H1 (cell line): ENCODE data around the gene ATP11A. TPM values are rescaled to one million over a fixed set of nuclear protein-coding genes. Genes with fewer than 3 reads are reported as not detected.

ENCODE experiments used
- CTCF ChIA-PET: fragments of 300-600 bp; sonication (Branson Sonifier 250); formaldehyde crosslinking; loops from one replicate; lab custom pipeline; 2021; ENCODE audit not compliant: partially characterized antibody; lab: Charles Lee
- POLR2A ChIA-PET: fragments of 300-600 bp; sonication (Branson Sonifier 250); formaldehyde crosslinking; loops from one replicate; lab custom pipeline; 2021; ENCODE audit warnings: inconsistent platforms; ENCODE audit not compliant: partially characterized antibody; lab: Charles Lee
- DNase-seq, 2 experiments: peaks; one replicate each; pipeline versions ENCODE4 v3.0.0 to v3.0.0-alpha.2; 2010 to 2022; ENCODE audit warnings: low spot score in 2 of 2, low read depth in 1 of 2, mixed read lengths in 1 of 2
- FAIRE-seq: peaks from 2 replicates; lab custom pipeline; 2011; peaks lifted over from hg19 to GRCh38; lab: Jason Lieb, UNC
- H2AFZ ChIP-seq: 2 replicates; pipeline ENCODE4 v1.8.1; 2012; ENCODE audit warnings: low read length, inconsistent platforms
- H2AK5ac ChIP-seq: 2 replicates; pipeline ENCODE4 v1.6.1; 2013; ENCODE audit warnings: low read depth, low read length
- H2BK120ac ChIP-seq: replicated peaks from 2 replicates; pipeline ENCODE3; 2013; ENCODE audit warnings: low read depth, low read length, inconsistent platforms
- H2BK12ac ChIP-seq: 2 replicates; pipeline ENCODE4 v1.6.1; 2013; ENCODE audit warnings: low read depth, low read length
- H2BK15ac ChIP-seq: 2 replicates; pipeline ENCODE4 v1.6.1; 2013; ENCODE audit warnings: low read length
- H2BK20ac ChIP-seq: 2 replicates; pipeline ENCODE4 v1.6.1; 2013; ENCODE audit warnings: low read length
- H2BK5ac ChIP-seq: 2 replicates; pipeline ENCODE4 v1.6.1; 2013; ENCODE audit warnings: low read depth, low read length
- H3K14ac ChIP-seq: 2 replicates; pipeline ENCODE4 v1.6.1; 2013; ENCODE audit warnings: inconsistent platforms; ENCODE audit not compliant: insufficient read length
- H3K18ac ChIP-seq: 2 replicates; pipeline ENCODE4 v1.6.1; 2013; ENCODE audit warnings: low read length; ENCODE audit errors: extremely low read depth
- H3K23ac ChIP-seq: 2 replicates; pipeline ENCODE4 v1.6.1; 2013; ENCODE audit warnings: inconsistent platforms; ENCODE audit not compliant: insufficient read length
- H3K23me2 ChIP-seq: 2 replicates; pipeline ENCODE4 v1.6.1; 2013; ENCODE audit warnings: low read depth, low read length
- H3K27ac ChIP-seq: 2 replicates; pipeline ENCODE4 v1.6.1; 2011; ENCODE audit warnings: low read depth, low read length, inconsistent platforms
- H3K27me3 ChIP-seq, 4 experiments: replicated peaks in 1 of 4; 1 replicate in 1 of 4; 2 replicates in 3 of 4; pipeline versions ENCODE4 v1.6.1 to v1.8.1; 2011 to 2013; ENCODE audit warnings: low read length in 3 of 4, mild to moderate bottlenecking in 3 of 4, inconsistent platforms in 2 of 4, mixed read lengths in 2 of 4, moderate library complexity in 1 of 4; ENCODE audit not compliant: control insufficient read depth in 3 of 4, insufficient read depth in 3 of 4; ENCODE audit errors: extremely low read depth in 1 of 4
- H3K36me3 ChIP-seq, 4 experiments: 2 replicates each; pipeline versions ENCODE4 v1.6.1 to v1.8.1; 2011 to 2013; ENCODE audit warnings: mild to moderate bottlenecking in 4 of 4, low read length in 3 of 4, moderate library complexity in 2 of 4, control low read depth in 1 of 4, inconsistent platforms in 1 of 4; ENCODE audit not compliant: insufficient read depth in 4 of 4, control insufficient read depth in 2 of 4
- H3K4ac ChIP-seq: replicated peaks from 2 replicates; pipeline ENCODE3; 2013; ENCODE audit warnings: low read length, low read depth, mixed read lengths, inconsistent platforms; ENCODE audit not compliant: insufficient read length
- H3K4me1 ChIP-seq, 4 experiments: replicated peaks in 1 of 4; 1 replicate in 1 of 4; 2 replicates in 3 of 4; pipeline versions ENCODE4 v1.6.1 to v1.8.1; 2011 to 2013; ENCODE audit warnings: low read length in 3 of 4, inconsistent platforms in 2 of 4, mixed read lengths in 1 of 4; ENCODE audit not compliant: insufficient read depth in 4 of 4, control insufficient read depth in 3 of 4
- H3K4me2 ChIP-seq, 2 experiments: 2 replicates each; pipeline versions ENCODE4 v1.6.1 to v1.8.1; 2011 to 2013; ENCODE audit warnings: low read depth in 2 of 2, low read length in 2 of 2, control low read depth in 1 of 2, inconsistent platforms in 1 of 2, mild to moderate bottlenecking in 1 of 2; ENCODE audit not compliant: insufficient read depth in 1 of 2
- H3K4me3 ChIP-seq, 4 experiments: fragments of 200-600, 300-600 bp in 1 of 4; sonication (generic), shearing (Covaris generic), sonication (Bioruptor Twin) in 1 of 4; 2 replicates each; pipeline versions ENCODE4 v1.5.1 to v1.8.1; 2011 to 2016; ENCODE audit warnings: low read length in 4 of 4, low read depth in 3 of 4, control low read depth in 2 of 4, inconsistent platforms in 2 of 4, mild to moderate bottlenecking in 2 of 4, mixed read lengths in 1 of 4, moderate library complexity in 1 of 4; ENCODE audit not compliant: insufficient read depth in 2 of 4; ENCODE audit errors: extremely low read depth in 1 of 4
- H3K56ac ChIP-seq: replicated peaks from 2 replicates; pipeline ENCODE3; 2013; ENCODE audit warnings: low read depth, mild to moderate bottlenecking, mixed read lengths, low read length, inconsistent platforms; ENCODE audit not compliant: insufficient read length
- H3K79me1 ChIP-seq: 2 replicates; pipeline ENCODE4 v1.6.1; 2013; ENCODE audit warnings: low read depth, low read length, control low read depth
- H3K79me2 ChIP-seq, 2 experiments: 2 replicates each; pipeline versions ENCODE4 v1.6.1 to v1.8.1; 2012 to 2013; ENCODE audit warnings: low read length in 2 of 2, mild to moderate bottlenecking in 2 of 2, inconsistent platforms in 1 of 2; ENCODE audit not compliant: insufficient read depth in 2 of 2, control insufficient read depth in 1 of 2
- H3K9ac ChIP-seq, 4 experiments: replicated peaks in 1 of 4; 1 replicate in 1 of 4; 2 replicates in 3 of 4; pipeline versions ENCODE4 v1.6.1 to v1.8.1; 2011 to 2013; ENCODE audit warnings: low read depth in 3 of 4, low read length in 3 of 4, control low read depth in 2 of 4, mild to moderate bottlenecking in 2 of 4, moderate library complexity in 2 of 4, inconsistent platforms in 1 of 4; ENCODE audit errors: extremely low read depth in 1 of 4
- H3K9me3 ChIP-seq, 2 experiments: 2 replicates each; pipeline versions ENCODE4 v1.6.1 to v1.8.1; 2012 to 2013; ENCODE audit warnings: mild to moderate bottlenecking in 2 of 2, moderate library complexity in 2 of 2, control low read depth in 1 of 2, inconsistent platforms in 1 of 2, low read depth in 1 of 2, low read length in 1 of 2, mixed read lengths in 1 of 2; ENCODE audit not compliant: insufficient read depth in 2 of 2
- H4K20me1 ChIP-seq, 2 experiments: replicated peaks in 1 of 2; 2 replicates each; pipeline versions ENCODE3 to v1.8.1; 2011 to 2013; ENCODE audit warnings: inconsistent platforms in 2 of 2, low read length in 2 of 2, mild to moderate bottlenecking in 1 of 2; ENCODE audit not compliant: insufficient read depth in 2 of 2, control insufficient read depth in 1 of 2
- H4K5ac ChIP-seq: 2 replicates; pipeline ENCODE4 v1.6.1; 2013; ENCODE audit warnings: low read length, low read depth, mixed read lengths, inconsistent platforms; ENCODE audit not compliant: insufficient read length
- H4K8ac ChIP-seq: 2 replicates; pipeline ENCODE4 v1.8.0; 2013; ENCODE audit warnings: mild to moderate bottlenecking, moderate library complexity, low read length, inconsistent platforms; ENCODE audit not compliant: insufficient read depth; ENCODE audit errors: extremely low read depth
- H4K91ac ChIP-seq: replicated peaks from 2 replicates; pipeline ENCODE3; 2013; ENCODE audit warnings: low read length, mixed read lengths, inconsistent platforms; ENCODE audit not compliant: insufficient read length
- NRF1 ChIP-seq: IDR thresholded peaks from 2 replicates; pipeline ENCODE4 v1.6.1; 2011; ENCODE audit warnings: mild to moderate bottlenecking, low read depth, low read length, improper control_type of control experiment
- WGBS, 2 experiments: shearing (Covaris generic) in 1 of 2; methylation state at CpG; one replicate each; pipeline versions ENCODE4 v1.1.6 to v1.1.7; 2013 to 2015; ENCODE audit warnings: low lambda C conversion rate in 2 of 2, mixed read lengths in 2 of 2, inconsistent platforms in 1 of 2, low coverage in 1 of 2, missing lambda C conversion rate in 1 of 2; ENCODE audit not compliant: insufficient replicate concordance in 2 of 2, insufficient coverage in 1 of 2, insufficient read length in 1 of 2; ENCODE audit errors: extremely low coverage in 1 of 2, missing lambda C conversion rate in 1 of 2; 5-methylcytosine and 5-hydroxymethylcytosine counted together
- polyA plus RNA-seq, 7 experiments: library from polyadenylated mRNA; depleted of rRNA in 3 of 7; stranded (reverse) in 5 of 7; unstranded in 2 of 7; fragments of >200 nt in 5 of 7; fragments of 200-250 nt in 2 of 7; gene quantifications; 1 replicate in 5 of 7; 2 replicates in 1 of 7; 4 replicates in 1 of 7; pipeline versions ENCODE4 v1.2.1 to v1.2.3, GENCODE V29; 2011 to 2013; ENCODE audit warnings: missing spikeins in 2 of 7, mixed read lengths in 2 of 7
- total RNA-seq: library from RNA; stranded (reverse); fragmentation: NEBNext Ultra II Directional; extraction: Animal tissue kit (Norgen Biotek cat#: 25700); gene quantifications from 2 replicates; pipeline ENCODE4 v1.2.1, GENCODE V29; 2021

The ATP11A gene
- total and polyA plus RNA-seq, 2 of the 8 experiments (the other 6 are each of a cell fraction or from before 2014, with no cell fraction given): 28.8 to 72.9 TPM

DNA sequence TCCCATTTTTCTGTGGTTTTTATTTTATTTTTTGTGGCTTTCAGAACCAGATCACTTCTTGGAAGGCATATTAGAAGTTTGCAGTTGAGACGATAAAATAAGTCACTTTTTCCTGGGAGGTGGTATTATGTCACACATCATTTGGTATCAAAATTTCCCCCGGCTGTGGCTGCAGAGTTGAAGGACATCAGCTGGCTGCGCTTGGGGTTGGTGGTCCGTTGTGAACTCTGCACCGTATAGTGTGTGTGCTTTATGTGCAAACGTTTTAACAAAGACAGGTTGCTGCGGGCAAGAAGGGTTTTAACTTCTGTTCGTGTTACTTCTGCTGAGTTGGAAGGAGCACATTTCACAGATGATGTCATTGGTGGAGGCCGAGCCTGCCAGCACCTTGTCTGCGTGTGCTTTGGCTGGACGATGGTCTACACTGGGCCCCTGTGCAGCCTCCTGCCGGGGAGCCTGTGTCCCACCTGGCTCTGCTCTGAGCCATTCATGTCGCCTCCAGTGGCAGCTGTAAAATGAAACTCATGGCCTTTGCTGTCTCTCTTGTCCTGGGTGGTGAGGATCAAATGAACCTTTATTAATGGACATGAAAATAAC lies 9.6 kb downstream of the ATP11A start:
- no peak for DNase-seq
- Histone ChIP-seq H3K79me2 (peaks cover 6 to 91% of the 10 kb centered on the region in 2 experiments), H3K14ac (no peak overlapping the region), H3K18ac (no peak overlapping the region), H3K56ac (no peak overlapping the region), H3K4me2 (no peak overlapping the region), H3K23ac (no peak overlapping the region), H4K91ac (no peak overlapping the region), H2BK15ac (no peak overlapping the region), H2AK5ac (no peak overlapping the region), H3K4me3 (no peak overlapping the region), H3K9me3 (no peaks in the 10 kb centered on the region)
- CTCF ChIA-PET: interaction anchor here (0.9 kb wide), 1 partner anchor 175 kb away, joined by 3 read pairs; no protein-coding TSS in a partner anchor
- 92% methylated on average over 13 of the region's 13 CpGs; no CpG with 5 or more reads in 1 of the 2 experiments for WGBS, 2 experiments
- TF ChIP-seq NRF1: no peak; the same call in 1 of the 2 replicates
- TF ChIP-seq, all 59 proteins: peak for 0
- no peak overlapping the region for H2BK12ac ChIP-seq
- no peak for FAIRE-seq
- no peak overlapping the region for H3K4ac ChIP-seq
- no peak overlapping the region for H2BK5ac ChIP-seq
- H4K20me1 ChIP-seq: peaks cover 0 to 3% of the 10 kb centered on the region in 2 experiments
- no peak overlapping the region for H2AFZ ChIP-seq
- POLR2A ChIA-PET: interaction anchor here (1.0 to 1.1 kb wide), 2 partner anchors 9 to 13 kb away, joined by 3 to 4 read pairs; no protein-coding TSS in a partner anchor
- peaks cover 15 to 22% (median 21%) of the 10 kb centered on the region in 4 experiments for H3K4me1 ChIP-seq
- no peak overlapping the region for H2BK20ac ChIP-seq
- H3K36me3 ChIP-seq: no peaks in the 10 kb centered on the region; a peak in 1 of 8 replicates
- no peak overlapping the region for H2BK120ac ChIP-seq
- no peak overlapping the region for H4K8ac ChIP-seq
- H3K23me2 ChIP-seq: no peaks in the 10 kb centered on the region
- peaks cover 12% of the 10 kb centered on the region for H3K79me1 ChIP-seq
- H3K9ac ChIP-seq: no peak overlapping the region
- H4K5ac ChIP-seq: no peak overlapping the region
- no peaks in the 10 kb centered on the region for H3K27me3 ChIP-seq
- no peak overlapping the region for H3K27ac ChIP-seq
